GM19328 (cell line): ENCODE results near the gene RNF44.
"Not testable (repeated sequence)": the region's sequence is repeated elsewhere in the genome, so short reads cannot be mapped to it uniquely, and the experiment has no call there.

ENCODE experiments used
- ATAC-seq: cut with Tn5 transposase; IDR thresholded peaks from one replicate; pipeline ENCODE4 v1.9.1; 2021; ENCODE audit warnings: mild to moderate bottlenecking, moderate library complexity; ENCODE audit not compliant: unreplicated experiment

The RNF44 gene

DNA sequence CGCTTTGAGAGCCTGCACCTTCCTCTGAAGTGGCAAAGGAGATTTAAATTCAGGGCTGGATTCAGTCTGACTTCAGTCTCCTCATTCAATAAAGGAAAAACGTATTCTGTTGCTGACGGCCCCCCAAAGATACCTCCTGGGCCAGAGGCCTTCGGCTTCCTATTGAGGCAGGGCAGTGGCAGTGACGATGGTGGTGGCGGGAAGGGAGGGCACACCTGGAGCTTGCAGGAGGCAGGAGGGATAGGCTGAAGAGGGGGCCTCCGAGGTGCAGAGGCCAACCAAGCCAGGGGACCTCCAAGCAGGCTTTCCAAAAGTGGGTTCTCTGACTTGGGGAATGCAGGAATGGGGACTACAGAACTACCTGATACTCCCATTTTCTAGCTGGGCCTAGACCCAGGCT is 15.9 kb downstream of the RNF44 start:
- ATAC-seq = no peak

DNA sequence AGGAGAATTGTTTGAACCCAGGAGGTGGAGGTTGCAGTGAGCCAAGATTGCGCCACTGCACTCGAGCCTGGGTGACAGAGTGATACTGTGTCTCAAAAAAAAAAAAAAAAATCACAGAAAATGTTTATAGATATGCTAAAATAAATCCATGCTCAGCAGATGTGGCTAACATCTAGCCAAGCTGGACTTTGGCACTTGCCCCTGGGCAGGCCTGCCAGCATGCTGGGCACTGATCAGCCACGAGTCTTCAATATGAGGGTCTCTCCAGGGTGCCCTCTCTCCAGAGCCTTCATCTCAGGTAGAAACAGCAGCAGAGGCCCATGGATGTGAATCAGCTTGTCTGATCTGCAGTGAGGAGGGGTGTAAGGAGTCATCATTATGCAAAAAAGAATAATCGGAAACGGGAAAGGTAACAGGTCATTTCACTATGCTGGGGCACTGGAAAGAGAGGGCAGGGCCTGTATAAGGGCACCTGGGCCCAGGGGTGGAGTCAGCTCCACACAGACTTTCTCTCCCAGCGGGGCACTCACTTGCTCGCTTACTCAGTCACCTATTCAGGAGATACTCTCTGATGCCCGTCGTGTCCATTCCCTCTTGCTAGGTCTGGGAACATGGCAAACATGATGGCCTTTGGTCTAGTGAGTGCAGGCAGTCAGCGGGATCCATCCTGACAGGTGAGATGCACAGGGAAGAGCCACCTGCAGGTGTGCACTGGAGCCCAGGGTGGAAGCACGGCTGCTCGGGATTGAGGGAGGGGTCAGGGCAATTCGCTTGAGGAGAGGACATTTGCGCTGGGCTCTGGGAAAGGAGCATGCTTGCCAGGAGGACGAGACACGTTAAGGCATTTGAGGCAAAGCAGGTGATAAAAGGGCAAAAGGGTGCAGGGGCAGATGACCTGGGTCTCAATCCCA is 17.1 kb downstream of the RNF44 start:
- ATAC-seq = no peak

DNA sequence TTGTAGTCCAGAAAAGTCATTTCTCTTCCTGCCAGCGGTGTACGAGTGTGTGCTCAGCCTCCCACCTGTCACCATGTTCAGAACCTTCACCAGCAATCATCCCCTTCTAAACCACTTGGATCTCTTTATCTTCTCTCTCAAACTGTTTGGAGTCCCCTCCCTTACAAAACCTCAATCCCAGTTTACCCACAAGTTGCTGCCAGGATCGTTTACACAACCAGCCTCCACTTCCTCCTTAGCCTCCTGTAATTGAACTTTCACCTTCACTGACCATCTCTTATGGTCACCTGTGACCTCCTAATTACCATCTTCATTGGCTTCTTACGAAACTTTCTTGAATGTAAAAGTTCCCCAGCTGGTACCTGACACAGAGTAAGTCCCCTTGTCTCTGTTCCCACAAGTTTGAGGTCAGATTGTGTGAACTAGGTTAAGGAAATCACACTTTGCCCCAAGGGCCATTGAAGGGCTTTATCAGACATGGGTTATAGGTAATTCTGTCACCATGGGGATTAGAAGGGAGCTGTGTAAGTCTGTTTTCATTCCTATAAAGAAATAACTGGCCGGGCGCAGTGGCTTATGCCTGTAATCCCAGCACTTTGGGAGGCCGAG is 20.0 kb downstream of the RNF44 start:
- no peak for ATAC-seq

DNA sequence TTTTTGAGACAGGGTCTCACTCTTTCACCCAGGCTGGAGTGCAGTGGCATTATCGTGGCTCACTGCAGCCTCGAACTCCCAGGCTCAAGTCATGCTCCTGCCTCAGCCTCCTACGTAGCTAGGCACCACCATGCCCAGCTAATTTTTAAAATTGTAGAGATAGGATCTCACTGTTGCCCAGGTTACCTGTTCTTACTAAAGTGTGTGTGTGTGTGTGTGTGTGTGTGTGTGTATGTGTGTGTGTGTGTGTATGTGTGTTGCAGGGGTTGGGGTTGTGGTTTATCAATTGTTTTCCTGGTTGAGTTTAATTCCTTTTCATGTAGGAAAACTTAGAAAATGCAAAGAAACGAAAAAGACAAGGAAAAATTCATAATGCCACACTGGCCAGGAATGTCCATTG is 21.8 kb downstream of the RNF44 start:
- ATAC-seq = no peak

DNA sequence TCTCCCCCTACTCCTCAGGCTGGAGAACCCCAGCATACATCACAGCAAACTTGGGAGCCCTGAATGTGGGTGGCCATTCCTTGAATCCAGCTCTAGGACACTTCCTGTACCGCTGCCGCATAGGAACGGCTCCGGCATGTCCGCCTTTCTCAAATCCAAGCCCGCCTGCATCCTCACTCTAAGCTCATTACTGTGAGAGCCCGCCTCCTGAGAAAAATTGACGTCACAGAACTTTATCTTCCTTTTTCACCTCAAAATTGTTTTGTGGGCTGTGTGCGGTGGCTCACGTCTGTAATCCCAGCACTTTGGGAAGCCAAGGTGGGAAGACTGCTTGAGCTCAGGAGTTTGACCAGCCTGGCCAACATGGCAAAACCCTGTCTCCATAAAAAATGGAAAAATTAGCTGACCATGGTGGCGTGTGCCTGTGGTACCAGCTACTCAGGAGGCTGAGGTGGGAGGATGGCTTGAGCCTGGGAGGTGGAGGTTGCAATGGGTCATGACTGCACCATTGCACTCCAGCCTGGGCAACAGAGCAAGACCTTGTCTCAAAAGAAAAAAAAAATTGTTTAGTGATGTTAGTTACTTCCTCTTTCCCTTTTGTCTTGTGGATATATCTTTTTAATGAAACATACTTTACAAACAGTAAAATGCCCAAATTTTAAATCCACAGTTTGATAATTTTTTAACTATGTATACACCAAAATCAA is 22.8 kb downstream of the RNF44 start:
- no peak for ATAC-seq

DNA sequence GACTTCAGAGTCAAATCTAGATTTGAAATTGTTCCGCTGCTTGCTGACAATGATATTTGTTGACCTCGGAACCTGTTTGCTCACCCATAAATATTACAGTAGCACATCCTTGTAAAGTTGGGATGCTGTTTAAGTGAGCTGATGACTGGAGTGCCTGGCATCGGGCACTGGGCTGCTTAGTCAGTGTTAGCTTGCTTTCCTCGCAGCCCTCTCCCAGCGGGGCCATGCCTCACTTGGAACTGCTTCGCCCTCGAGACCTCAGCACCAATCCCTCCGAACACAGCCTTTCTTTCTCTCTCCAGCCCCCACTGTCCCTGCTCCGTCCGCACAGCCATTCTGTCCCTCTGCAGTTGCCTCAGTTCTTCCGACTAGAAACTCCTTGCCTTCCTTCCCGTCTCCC is 23.4 kb downstream of the RNF44 start:
- no peak for ATAC-seq

DNA sequence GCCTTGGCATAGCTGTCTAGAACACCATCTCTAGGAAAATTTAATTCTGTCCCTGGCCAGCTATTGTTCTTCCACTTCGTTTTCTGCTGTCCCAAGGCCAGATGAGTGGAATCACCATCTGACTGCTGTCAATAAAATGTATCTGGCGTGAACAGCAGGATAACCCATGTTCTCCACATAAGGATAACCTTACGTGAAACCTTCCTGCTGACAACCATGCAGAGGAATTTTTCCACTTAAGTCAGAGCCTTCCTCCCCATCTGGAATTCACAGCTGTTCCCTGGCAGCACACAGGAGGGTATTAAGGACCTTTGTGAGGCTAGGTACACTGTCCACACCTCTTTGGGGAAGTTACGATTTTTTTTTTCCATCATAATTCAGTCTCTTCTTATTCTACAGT is 28.6 kb downstream of the RNF44 start:
- ATAC-seq = no peak

DNA sequence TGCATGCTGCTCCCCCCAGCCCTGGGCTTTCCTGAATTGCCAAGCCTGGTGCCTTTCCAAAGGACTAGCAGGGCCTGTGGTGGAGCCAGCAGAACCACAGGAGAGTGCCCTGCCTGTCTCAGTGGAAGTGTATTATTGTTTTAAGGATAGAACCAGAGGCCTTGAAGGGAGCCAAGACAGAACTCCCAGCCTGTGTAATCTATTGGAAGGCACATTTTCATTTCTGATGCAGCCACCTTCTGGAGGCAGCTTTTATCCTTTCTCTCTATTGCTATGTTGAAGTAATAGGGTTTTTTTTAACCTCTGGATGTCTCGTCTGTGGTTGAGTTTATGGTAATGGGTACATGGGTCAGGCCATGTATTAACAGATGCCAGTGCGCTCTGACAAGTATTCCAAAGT is 29.3 kb downstream of the RNF44 start:
- no peak for ATAC-seq

DNA sequence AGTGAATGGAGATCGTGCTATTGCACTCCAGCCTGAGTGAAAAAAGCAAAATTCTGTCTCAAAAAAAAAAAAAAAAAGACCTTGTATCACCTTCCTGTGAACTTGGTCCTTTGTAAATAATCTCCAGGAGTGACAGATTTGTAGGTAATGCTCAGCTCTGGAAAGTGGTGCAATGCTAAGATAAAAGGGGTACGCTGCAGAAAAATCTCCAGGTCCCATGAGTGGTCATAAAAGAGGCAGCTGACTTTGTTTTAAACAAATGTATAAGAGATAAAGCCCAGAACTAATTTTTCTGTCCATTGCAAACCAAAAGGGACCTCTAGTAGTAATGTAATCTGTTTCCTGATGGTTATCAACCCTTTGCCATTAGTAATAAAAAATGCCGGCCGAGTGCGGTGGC is 33.7 kb downstream of the RNF44 start:
- ATAC-seq = no peak

DNA sequence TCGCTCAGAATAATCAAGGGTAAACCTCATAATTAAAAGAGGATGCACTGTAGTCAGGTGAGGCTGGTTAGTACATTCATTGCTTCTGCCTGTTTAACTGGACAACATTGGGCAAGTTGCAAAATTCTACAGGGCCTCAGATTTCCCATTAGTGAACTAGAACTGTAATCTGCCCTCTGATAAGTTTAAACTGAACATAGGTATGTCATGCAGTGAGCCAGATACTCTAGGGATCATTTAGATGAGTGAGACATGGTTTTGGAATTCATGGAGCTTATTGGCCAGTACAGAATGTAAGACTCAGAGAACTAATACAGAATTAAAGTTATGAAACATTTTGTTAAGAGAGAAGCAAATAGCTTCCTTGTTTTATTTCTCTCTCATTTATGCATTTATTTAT is 35.9 kb downstream of the RNF44 start:
- no peak for ATAC-seq

DNA sequence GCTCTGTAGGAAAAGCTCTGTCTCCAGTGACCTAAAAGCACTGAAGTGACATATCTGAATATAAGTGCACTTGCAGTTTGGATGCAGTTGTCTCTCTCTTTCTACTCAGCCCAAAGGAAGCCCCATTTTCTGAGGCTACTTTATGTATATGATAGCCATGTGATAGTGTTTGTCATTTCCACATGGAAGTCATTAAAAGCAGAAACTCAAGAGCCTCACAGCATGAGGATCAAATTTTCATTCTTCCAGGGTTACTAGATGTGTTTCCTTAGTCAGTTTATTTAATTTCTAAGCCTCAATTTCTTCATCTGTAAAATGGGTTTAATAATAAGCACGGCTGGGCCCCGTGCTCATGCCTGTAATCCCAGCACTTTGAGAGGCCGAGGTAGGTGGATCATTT is 36.7 kb downstream of the RNF44 start:
- ATAC-seq = no peak

DNA sequence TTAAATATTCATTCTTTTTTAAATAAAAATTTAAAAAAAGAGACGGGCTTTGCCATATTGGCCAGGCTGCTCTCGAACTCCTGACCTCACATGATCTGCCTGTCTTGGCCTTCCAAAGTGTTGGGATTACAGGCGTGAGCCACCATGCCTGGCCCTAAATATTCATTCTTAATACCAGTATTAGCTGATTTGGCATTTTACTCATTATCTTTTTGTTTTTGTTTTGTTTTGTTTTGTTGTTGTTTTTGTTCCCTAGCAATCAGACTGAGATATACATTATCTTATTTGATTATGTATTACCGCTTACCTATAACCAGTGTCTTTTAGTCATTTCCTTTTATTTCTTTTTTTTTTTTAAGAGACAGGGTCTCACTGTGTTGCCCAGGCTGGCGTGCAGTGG is 37.9 kb downstream of the RNF44 start:
- ATAC-seq = no peak

DNA sequence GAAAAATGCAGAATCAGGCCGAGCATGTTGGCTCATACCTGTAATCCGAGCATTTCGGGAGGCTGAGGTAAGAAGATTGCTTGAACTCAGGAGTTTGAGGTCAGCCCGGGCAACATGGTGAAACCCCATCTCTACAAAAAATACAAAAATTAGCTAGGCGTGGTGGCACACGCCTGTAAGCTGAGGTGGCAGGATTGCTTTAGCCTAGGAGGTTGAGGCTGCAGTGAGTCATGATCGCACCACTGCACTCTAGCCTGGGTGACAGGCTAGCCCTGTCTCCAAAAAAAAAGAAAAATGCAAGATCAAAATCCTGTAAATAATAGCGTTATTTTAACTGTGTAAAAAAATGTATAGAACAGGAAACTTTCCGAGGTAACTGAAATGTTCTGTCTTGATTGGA is 39.4 kb downstream of the RNF44 start:
- ATAC-seq = no peak

DNA sequence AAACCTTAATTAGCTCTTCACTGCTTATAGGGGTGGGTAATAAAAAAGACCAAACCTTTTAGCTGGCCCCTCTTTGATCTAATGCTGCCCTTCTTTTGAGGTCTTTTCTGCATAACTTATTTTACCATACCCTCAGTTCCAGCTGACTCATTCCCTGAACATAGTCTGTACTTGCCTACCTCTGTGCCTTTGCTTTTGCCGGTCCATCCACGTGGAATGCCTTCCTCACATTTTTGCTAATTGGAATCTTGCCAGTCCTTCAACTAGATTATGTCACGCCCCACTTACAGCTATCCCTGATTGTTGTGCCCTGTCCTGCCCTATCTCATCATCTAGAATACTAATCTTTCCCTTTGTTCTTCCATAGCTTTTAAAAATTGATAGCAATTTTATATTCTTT is 44.8 kb downstream of the RNF44 start:
- no peak for ATAC-seq

DNA sequence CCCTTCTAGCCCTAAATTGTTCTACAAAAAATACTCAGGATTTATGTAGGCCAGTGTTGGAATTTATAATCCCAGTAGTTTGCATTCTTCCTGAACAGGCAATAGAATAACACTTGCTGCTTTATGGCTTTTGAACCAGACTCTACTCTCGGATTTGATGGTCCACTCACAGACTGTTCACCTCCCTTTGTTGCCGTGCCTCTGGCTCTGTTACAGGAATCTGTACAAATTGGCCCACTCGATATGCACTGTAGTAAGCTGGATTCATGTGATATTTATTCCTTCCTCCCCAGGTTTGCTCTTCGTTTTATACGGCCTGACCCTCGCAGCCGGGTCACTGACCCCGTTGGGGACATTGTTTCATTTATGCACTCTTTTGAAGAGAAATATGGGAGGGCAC is 45.3 kb downstream of the RNF44 start:
- ATAC-seq = no peak

DNA sequence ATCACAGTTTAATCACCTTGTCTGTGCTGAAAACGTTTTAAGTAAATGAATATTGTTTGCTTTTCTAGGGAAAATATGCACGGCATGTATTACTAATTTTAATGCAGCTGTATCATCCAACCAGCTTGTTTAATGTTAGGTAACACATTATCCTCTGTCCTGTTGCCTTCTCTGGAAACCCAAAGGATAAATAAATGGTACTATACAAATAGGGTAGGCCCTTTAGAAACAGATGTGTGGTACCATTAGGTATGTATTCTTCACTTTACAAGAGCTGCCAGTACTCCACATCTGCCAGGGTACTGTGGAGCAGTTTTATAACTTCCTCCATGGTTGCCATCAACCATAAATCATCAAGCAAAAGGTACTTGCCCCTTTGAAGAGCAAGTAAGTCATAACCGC is 46.1 kb downstream of the RNF44 start:
- ATAC-seq = no peak

DNA sequence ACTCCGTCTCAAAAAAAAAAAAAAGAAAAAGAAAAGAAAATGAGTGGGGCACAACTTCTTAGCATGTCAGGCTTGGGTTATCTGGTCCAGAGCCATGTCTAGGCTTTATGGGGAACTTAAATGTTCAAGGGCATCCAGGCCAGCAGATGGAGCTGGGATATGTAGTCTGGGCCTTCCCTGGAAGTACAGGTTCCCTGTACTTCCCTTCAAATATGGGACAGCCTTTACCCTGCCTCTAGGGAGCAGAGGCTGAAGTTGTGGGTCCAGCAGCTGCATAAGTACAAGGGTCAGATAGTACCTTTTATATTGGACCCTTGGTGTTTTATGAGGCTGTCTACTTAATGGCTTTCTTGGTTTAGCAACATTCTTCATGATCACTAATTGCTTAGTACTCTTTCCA is 46.9 kb downstream of the RNF44 start:
- ATAC-seq = no peak

DNA sequence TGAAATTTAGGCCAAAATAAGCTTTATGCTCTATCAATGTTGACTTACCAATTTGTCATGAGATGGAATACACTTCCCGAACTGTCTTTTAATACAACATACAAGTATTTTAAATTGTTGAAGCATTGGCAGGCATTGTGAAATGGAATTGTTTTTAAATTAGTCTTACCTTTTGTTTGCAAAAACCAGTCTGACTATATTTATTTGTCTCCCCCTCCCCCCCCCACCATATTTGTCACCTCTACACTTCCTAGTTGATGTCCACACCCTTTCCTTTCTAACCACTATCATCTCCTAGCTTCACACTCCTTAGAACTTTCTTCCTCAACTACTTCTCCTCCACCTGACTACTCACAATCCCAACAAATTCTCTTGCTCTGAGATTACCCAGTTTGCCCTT is 48.1 kb downstream of the RNF44 start:
- no peak for ATAC-seq

DNA sequence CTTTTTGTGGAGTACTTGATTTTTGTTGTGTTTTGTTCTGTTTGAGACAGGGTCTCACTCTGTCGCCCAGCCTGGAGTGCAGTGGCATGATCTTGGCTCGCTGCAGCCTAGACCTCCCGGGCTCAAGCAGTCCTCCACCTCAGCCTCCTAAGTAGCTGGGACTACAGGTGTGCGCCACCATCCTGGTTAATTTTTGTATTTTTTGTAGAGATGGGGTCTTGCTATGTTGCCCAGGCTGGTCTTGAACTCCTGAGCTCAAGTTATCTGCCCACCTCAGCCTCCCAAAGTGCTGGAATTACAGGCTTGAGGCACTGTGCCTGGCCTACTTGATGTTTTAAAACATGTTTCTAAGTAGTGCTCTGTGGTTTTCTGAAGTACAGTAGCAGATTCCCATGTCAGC is 50.0 kb downstream of the RNF44 start:
- not testable (repeated sequence) for ATAC-seq

DNA sequence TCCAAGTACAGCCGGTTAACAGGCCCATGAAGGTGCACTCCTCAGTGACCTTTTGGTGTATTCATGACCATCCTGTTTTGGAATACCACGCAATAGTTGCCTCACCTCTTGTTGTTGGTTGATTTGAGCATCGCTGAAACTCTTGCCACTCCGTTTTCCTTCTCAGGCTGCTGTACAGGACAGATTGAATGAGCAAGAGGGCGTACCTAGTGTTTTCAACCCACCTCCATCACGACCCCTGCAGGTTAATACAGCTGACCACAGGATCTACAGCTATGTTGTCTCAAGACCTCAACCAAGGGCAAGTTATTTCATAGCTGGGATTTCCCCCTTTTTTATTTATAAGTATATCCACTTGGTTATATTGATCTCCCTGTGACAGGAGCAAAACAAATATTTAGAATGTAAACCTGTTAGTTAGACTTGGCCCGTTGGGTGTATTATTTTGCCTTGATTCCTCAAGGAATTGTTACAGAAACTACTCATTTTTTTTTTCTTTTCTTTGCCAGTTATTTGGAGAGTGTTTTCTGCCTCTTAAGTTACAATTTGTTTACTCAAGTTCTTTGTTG is 50.9 kb downstream of the RNF44 start:
- ATAC-seq = no peak

DNA sequence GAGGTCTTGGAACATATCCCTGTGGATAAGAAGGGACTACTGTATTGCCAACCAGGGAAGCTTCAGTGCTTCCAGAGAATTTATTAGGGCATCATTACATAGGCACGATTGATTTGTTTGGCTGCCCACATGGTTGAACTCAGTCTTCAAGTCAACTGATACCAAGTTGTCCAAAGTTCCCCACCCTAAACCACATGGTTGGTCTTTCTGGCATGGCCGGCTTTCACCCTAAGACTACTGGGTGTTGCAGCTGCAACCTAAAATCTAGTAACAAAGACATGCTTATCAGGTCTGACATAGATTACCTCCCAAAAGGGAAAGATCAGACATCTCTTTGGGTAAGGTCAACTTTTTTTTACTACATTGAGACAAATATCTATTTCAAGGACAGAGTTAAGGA is 52.0 kb downstream of the RNF44 start:
- ATAC-seq = no peak

DNA sequence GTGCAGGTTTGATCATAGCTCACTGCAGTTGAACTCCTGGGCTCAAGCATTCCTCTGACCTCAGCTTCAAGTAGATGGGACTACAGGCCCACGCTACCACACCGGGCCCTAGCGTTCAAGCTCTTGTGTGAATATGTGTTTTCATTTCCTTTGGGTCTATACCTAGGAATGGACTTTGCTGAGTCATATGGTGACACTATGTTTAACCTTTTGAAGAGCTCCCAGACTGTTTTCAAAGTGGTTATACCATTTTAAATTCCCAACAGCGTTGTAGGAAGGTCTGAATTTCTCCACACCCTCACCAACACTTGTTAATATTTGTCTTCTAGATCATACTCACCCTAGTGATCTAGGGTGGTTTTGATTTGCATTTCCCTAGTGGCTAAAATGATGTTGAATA is 55.5 kb downstream of the RNF44 start:
- ATAC-seq = no peak
